ENCODE results near the gene ARHGAP15. TPM values are rescaled to one million over a fixed set of nuclear protein-coding genes. Genes with fewer than 3 reads are reported as not detected.

Gene ARHGAP15
- total RNA-seq, 1 donor from 2014 or later, result not detected

DNA sequence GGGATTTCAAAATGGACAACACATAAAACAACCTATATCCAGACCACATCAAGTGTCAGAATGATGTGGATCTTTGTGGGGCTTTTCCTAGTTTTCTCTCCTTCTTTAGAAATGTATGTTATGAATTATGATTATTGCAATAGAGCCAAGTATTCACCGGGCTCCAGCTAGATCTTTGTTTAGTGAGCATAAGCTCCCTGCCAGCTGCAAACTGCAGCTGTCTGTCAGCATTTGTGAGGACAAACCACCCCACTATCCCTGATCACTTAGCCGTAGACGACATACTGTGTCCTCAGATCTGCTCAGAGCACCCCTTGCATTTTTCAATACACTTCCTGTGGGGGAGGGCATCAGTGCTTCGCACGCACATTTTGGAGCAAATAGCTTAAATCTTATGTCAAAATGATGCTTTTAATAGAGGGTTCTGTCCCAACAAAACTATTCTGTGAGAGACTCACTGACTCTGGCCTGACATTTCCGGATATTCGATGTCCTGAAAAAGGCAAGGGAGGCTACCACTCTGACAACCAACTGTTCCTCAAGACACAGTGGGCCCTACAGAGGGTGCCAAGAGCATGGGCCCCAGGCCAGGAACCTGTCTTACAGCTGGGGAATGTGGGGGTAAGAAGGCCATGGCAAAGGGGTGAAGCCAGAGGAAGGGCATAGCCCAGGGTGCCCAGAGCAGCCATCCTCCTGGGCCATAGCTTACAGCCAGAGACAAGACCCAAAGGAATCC lies 346.0 kb downstream of the ARHGAP15 start:
- TF ChIP-seq, protein P1, sequence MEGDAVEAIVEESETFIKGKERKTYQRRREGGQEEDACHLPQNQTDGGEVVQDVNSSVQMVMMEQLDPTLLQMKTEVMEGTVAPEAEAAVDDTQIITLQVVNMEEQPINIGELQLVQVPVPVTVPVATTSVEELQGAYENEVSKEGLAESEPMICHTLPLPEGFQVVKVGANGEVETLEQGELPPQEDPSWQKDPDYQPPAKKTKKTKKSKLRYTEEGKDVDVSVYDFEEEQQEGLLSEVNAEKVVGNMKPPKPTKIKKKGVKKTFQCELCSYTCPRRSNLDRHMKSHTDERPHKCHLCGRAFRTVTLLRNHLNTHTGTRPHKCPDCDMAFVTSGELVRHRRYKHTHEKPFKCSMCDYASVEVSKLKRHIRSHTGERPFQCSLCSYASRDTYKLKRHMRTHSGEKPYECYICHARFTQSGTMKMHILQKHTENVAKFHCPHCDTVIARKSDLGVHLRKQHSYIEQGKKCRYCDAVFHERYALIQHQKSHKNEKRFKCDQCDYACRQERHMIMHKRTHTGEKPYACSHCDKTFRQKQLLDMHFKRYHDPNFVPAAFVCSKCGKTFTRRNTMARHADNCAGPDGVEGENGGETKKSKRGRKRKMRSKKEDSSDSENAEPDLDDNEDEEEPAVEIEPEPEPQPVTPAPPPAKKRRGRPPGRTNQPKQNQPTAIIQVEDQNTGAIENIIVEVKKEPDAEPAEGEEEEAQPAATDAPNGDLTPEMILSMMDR (IDR thresholded peaks at IDR 0.05; ENCODE audit: insufficient read depth, low read length, poor library complexity, severe bottlenecking), result no peak
- no peaks in the 10 kb centered on the region for H3K36me3 ChIP-seq (ENCODE audit: control insufficient read depth, insufficient read depth, low read length)
- DNase-seq (ENCODE audit: low read depth), result no peak
- H3K27me3 ChIP-seq (ENCODE audit: control insufficient read depth, insufficient read depth, low read length), result no peaks in the 10 kb centered on the region
- H3K4me3 ChIP-seq (ENCODE audit: low read depth, low read length), result no peak overlapping the region

DNA sequence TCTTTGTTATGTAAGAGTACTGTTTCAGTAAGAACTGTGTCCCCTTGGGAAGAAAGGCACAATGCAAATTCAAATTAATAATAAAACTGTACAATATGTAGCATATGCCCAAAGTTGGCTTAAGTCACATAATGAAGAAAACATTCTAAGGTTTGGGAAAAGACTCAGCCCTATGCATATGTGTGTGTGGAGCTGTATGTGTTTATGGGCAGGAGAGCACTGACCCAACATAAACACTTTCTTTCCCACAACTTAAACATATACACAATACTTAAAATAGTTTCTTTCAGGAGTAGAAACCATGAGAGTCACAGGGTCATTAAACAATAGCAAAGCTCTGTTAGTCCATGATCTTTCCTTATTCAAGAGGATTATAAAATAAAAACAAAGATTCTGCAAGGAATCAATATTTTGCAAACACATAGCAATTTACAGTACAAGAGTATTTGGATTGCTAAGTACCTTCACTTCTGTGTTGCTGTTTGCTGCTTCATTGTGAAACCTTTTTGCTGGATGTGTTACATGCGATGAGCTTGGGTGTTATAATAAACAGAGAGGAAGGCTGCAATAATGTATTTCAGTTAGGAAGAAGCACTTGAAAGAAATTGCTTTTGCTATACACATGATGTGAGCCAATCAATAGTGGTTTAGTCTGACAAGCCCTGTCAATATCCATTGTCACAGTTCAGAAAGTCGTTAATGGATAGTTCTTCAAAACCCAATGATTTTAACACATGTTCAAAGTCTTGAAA lies 347.3 kb downstream of the ARHGAP15 start:
- Histone ChIP-seq H3K36me3 (ENCODE audit: control insufficient read depth, insufficient read depth, low read length) (no peaks in the 10 kb centered on the region), H3K4me3 (ENCODE audit: low read depth, low read length) (no peak overlapping the region), H3K27me3 (ENCODE audit: control insufficient read depth, insufficient read depth, low read length) (no peaks in the 10 kb centered on the region)
- TF ChIP-seq, protein P1 (IDR thresholded peaks at IDR 0.05; ENCODE audit: insufficient read depth, low read length, poor library complexity, severe bottlenecking), result no peak
- no peak for DNase-seq (ENCODE audit: low read depth)

DNA sequence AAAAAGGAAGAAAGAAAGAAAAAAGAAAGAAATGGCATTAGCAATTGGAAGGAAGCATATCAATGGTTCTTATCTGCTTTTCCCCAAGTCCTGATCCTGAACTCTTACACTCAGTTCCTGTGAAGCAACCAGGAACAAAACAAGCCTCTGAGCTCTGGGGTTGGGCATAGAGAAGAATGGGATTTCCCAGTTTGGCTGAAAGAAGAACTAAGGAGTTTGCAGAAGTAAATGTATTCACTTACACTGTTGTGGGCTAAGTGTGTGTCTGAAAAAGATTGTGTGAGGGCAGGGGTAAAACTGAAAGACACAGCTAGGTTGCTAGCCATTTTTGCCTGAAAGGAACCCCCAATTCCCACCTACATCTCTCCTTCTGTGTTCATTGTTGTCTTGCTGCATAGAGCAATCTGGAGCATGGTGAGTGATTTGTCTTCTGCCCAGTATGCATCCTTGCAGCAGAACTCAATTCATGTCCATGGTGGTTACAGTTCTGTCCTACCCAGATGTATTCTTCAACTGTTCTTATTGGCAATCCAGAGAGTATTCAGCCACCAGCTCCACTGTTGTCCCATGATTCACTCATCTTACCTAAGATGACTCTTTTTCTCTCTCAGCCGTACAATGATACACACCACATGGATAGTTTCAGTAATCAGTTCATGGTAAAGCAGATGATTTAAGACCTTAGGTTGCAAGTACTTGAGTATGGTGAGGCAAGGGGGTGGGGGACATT lies 348.7 kb downstream of the ARHGAP15 start:
- TF ChIP-seq, protein P1 (IDR thresholded peaks at IDR 0.05; ENCODE audit: insufficient read depth, low read length, poor library complexity, severe bottlenecking), result no peak

DNA sequence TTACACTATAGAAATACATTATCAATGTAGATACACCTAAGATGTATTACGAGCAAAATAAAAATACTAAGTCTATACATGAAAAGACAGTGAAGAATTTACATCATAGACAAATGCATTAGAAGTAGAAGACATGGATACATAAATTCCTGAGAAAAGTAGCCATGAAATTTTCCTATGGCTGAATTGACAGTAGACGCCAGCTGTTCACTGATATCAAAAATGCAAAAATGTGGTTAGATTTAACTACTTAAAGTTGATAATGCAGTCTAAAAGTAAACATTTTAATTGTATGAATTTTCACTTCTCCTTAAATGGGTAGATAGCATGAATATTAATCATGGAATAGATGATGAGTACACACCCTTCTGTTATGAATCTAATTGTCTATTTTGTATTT lies 350.9 kb downstream of the ARHGAP15 start:
- Histone ChIP-seq H3K27me3 (ENCODE audit: control insufficient read depth, insufficient read depth, low read length) (no peaks in the 10 kb centered on the region), H3K36me3 (ENCODE audit: control insufficient read depth, insufficient read depth, low read length) (no peaks in the 10 kb centered on the region), H3K4me3 (ENCODE audit: low read depth, low read length) (no peak overlapping the region)
- no peak for DNase-seq (ENCODE audit: low read depth)
- TF ChIP-seq, protein P1 (IDR thresholded peaks at IDR 0.05; ENCODE audit: insufficient read depth, low read length, poor library complexity, severe bottlenecking), result no peak

More for the DNA sequence above, 348.7 kb downstream of the ARHGAP15 start:
- no peak for DNase-seq (ENCODE audit: low read depth)
- H3K27me3 ChIP-seq (ENCODE audit: control insufficient read depth, insufficient read depth, low read length), result no peaks in the 10 kb centered on the region
- no peak overlapping the region for H3K4me3 ChIP-seq (ENCODE audit: low read depth, low read length)
- H3K36me3 ChIP-seq (ENCODE audit: control insufficient read depth, insufficient read depth, low read length), result no peaks in the 10 kb centered on the region

DNA sequence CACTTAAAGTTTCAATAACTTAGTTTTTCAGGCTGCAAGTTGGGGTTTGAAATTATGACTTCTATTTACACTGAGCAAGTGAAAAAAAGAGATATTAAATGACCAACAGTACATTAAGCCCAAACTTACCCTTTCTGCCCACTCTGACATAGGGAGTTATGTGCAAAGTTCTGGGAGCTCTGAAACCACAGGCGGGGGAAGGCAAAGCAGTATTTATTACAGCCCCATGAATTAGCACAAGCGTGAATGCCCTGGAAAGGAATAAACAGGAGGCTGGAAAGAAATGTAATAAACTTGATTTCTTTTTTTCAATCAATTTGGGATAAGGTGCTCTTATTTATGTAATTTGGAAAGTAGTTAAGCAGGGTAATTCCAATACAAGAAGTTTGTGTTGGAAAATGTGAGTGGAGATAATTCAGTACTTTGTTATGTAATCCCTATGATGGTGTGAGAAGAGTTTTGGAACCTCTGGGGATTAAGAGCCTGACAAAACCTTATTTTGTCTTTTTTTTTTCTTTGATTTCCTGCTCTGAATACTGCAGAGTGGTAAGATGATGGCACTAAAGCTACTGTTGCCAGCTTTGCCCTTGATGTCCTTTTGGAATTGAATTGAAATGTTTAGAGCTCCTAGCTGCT lies 351.5 kb downstream of the ARHGAP15 start:
- no peaks in the 10 kb centered on the region for H3K27me3 ChIP-seq (ENCODE audit: control insufficient read depth, insufficient read depth, low read length)
- no peak overlapping the region for H3K4me3 ChIP-seq (ENCODE audit: low read depth, low read length)
- TF ChIP-seq, protein P1 (IDR thresholded peaks at IDR 0.05; ENCODE audit: insufficient read depth, low read length, poor library complexity, severe bottlenecking), result no peak
- H3K36me3 ChIP-seq (ENCODE audit: control insufficient read depth, insufficient read depth, low read length), result no peaks in the 10 kb centered on the region
- no peak for DNase-seq (ENCODE audit: low read depth)

Data from kidney epithelial cell (primary cell).